H1 (cell line): ENCODE data around the gene CHI3L2. TPM values are rescaled to one million over a fixed set of nuclear protein-coding genes. Genes with fewer than 3 reads are reported as not detected.

ENCODE experiments used
- CTCF ChIA-PET: fragments of 300-600 bp; sonication (Branson Sonifier 250); formaldehyde crosslinking; loops from one replicate; lab custom pipeline; 2021; ENCODE audit not compliant: partially characterized antibody; lab: Charles Lee
- POLR2A ChIA-PET: fragments of 300-600 bp; sonication (Branson Sonifier 250); formaldehyde crosslinking; loops from one replicate; lab custom pipeline; 2021; ENCODE audit warnings: inconsistent platforms; ENCODE audit not compliant: partially characterized antibody; lab: Charles Lee
- DNase-seq, 2 experiments: peaks; one replicate each; pipeline versions ENCODE4 v3.0.0 to v3.0.0-alpha.2; 2010 to 2022; ENCODE audit warnings: low spot score in 2 of 2, low read depth in 1 of 2, mixed read lengths in 1 of 2
- FAIRE-seq: peaks from 2 replicates; lab custom pipeline; 2011; peaks lifted over from hg19 to GRCh38; lab: Jason Lieb, UNC
- H2AFZ ChIP-seq: 2 replicates; pipeline ENCODE4 v1.8.1; 2012; ENCODE audit warnings: low read length, inconsistent platforms
- H2AK5ac ChIP-seq: 2 replicates; pipeline ENCODE4 v1.6.1; 2013; ENCODE audit warnings: low read depth, low read length
- H2BK120ac ChIP-seq: replicated peaks from 2 replicates; pipeline ENCODE3; 2013; ENCODE audit warnings: low read depth, low read length, inconsistent platforms
- H2BK12ac ChIP-seq: 2 replicates; pipeline ENCODE4 v1.6.1; 2013; ENCODE audit warnings: low read depth, low read length
- H2BK15ac ChIP-seq: 2 replicates; pipeline ENCODE4 v1.6.1; 2013; ENCODE audit warnings: low read length
- H2BK20ac ChIP-seq: 2 replicates; pipeline ENCODE4 v1.6.1; 2013; ENCODE audit warnings: low read length
- H2BK5ac ChIP-seq: 2 replicates; pipeline ENCODE4 v1.6.1; 2013; ENCODE audit warnings: low read depth, low read length
- H3K14ac ChIP-seq: 2 replicates; pipeline ENCODE4 v1.6.1; 2013; ENCODE audit warnings: inconsistent platforms; ENCODE audit not compliant: insufficient read length
- H3K18ac ChIP-seq: 2 replicates; pipeline ENCODE4 v1.6.1; 2013; ENCODE audit warnings: low read length; ENCODE audit errors: extremely low read depth
- H3K23ac ChIP-seq: 2 replicates; pipeline ENCODE4 v1.6.1; 2013; ENCODE audit warnings: inconsistent platforms; ENCODE audit not compliant: insufficient read length
- H3K23me2 ChIP-seq: 2 replicates; pipeline ENCODE4 v1.6.1; 2013; ENCODE audit warnings: low read depth, low read length
- H3K27ac ChIP-seq: 2 replicates; pipeline ENCODE4 v1.6.1; 2011; ENCODE audit warnings: low read depth, low read length, inconsistent platforms
- H3K27me3 ChIP-seq, 4 experiments: replicated peaks in 1 of 4; 1 replicate in 1 of 4; 2 replicates in 3 of 4; pipeline versions ENCODE4 v1.6.1 to v1.8.1; 2011 to 2013; ENCODE audit warnings: low read length in 3 of 4, mild to moderate bottlenecking in 3 of 4, inconsistent platforms in 2 of 4, mixed read lengths in 2 of 4, moderate library complexity in 1 of 4; ENCODE audit not compliant: control insufficient read depth in 3 of 4, insufficient read depth in 3 of 4; ENCODE audit errors: extremely low read depth in 1 of 4
- H3K36me3 ChIP-seq, 4 experiments: 2 replicates each; pipeline versions ENCODE4 v1.6.1 to v1.8.1; 2011 to 2013; ENCODE audit warnings: mild to moderate bottlenecking in 4 of 4, low read length in 3 of 4, moderate library complexity in 2 of 4, control low read depth in 1 of 4, inconsistent platforms in 1 of 4; ENCODE audit not compliant: insufficient read depth in 4 of 4, control insufficient read depth in 2 of 4
- H3K4ac ChIP-seq: replicated peaks from 2 replicates; pipeline ENCODE3; 2013; ENCODE audit warnings: low read length, low read depth, mixed read lengths, inconsistent platforms; ENCODE audit not compliant: insufficient read length
- H3K4me1 ChIP-seq, 4 experiments: replicated peaks in 1 of 4; 1 replicate in 1 of 4; 2 replicates in 3 of 4; pipeline versions ENCODE4 v1.6.1 to v1.8.1; 2011 to 2013; ENCODE audit warnings: low read length in 3 of 4, inconsistent platforms in 2 of 4, mixed read lengths in 1 of 4; ENCODE audit not compliant: insufficient read depth in 4 of 4, control insufficient read depth in 3 of 4
- H3K4me2 ChIP-seq, 2 experiments: 2 replicates each; pipeline versions ENCODE4 v1.6.1 to v1.8.1; 2011 to 2013; ENCODE audit warnings: low read depth in 2 of 2, low read length in 2 of 2, control low read depth in 1 of 2, inconsistent platforms in 1 of 2, mild to moderate bottlenecking in 1 of 2; ENCODE audit not compliant: insufficient read depth in 1 of 2
- H3K4me3 ChIP-seq, 4 experiments: fragments of 200-600, 300-600 bp in 1 of 4; sonication (generic), shearing (Covaris generic), sonication (Bioruptor Twin) in 1 of 4; 2 replicates each; pipeline versions ENCODE4 v1.5.1 to v1.8.1; 2011 to 2016; ENCODE audit warnings: low read length in 4 of 4, low read depth in 3 of 4, control low read depth in 2 of 4, inconsistent platforms in 2 of 4, mild to moderate bottlenecking in 2 of 4, mixed read lengths in 1 of 4, moderate library complexity in 1 of 4; ENCODE audit not compliant: insufficient read depth in 2 of 4; ENCODE audit errors: extremely low read depth in 1 of 4
- H3K56ac ChIP-seq: replicated peaks from 2 replicates; pipeline ENCODE3; 2013; ENCODE audit warnings: low read depth, mild to moderate bottlenecking, mixed read lengths, low read length, inconsistent platforms; ENCODE audit not compliant: insufficient read length
- H3K79me1 ChIP-seq: 2 replicates; pipeline ENCODE4 v1.6.1; 2013; ENCODE audit warnings: low read depth, low read length, control low read depth
- H3K79me2 ChIP-seq, 2 experiments: 2 replicates each; pipeline versions ENCODE4 v1.6.1 to v1.8.1; 2012 to 2013; ENCODE audit warnings: low read length in 2 of 2, mild to moderate bottlenecking in 2 of 2, inconsistent platforms in 1 of 2; ENCODE audit not compliant: insufficient read depth in 2 of 2, control insufficient read depth in 1 of 2
- H3K9ac ChIP-seq, 4 experiments: replicated peaks in 1 of 4; 1 replicate in 1 of 4; 2 replicates in 3 of 4; pipeline versions ENCODE4 v1.6.1 to v1.8.1; 2011 to 2013; ENCODE audit warnings: low read depth in 3 of 4, low read length in 3 of 4, control low read depth in 2 of 4, mild to moderate bottlenecking in 2 of 4, moderate library complexity in 2 of 4, inconsistent platforms in 1 of 4; ENCODE audit errors: extremely low read depth in 1 of 4
- H3K9me3 ChIP-seq, 2 experiments: 2 replicates each; pipeline versions ENCODE4 v1.6.1 to v1.8.1; 2012 to 2013; ENCODE audit warnings: mild to moderate bottlenecking in 2 of 2, moderate library complexity in 2 of 2, control low read depth in 1 of 2, inconsistent platforms in 1 of 2, low read depth in 1 of 2, low read length in 1 of 2, mixed read lengths in 1 of 2; ENCODE audit not compliant: insufficient read depth in 2 of 2
- H4K20me1 ChIP-seq, 2 experiments: replicated peaks in 1 of 2; 2 replicates each; pipeline versions ENCODE3 to v1.8.1; 2011 to 2013; ENCODE audit warnings: inconsistent platforms in 2 of 2, low read length in 2 of 2, mild to moderate bottlenecking in 1 of 2; ENCODE audit not compliant: insufficient read depth in 2 of 2, control insufficient read depth in 1 of 2
- H4K5ac ChIP-seq: 2 replicates; pipeline ENCODE4 v1.6.1; 2013; ENCODE audit warnings: low read length, low read depth, mixed read lengths, inconsistent platforms; ENCODE audit not compliant: insufficient read length
- H4K8ac ChIP-seq: 2 replicates; pipeline ENCODE4 v1.8.0; 2013; ENCODE audit warnings: mild to moderate bottlenecking, moderate library complexity, low read length, inconsistent platforms; ENCODE audit not compliant: insufficient read depth; ENCODE audit errors: extremely low read depth
- H4K91ac ChIP-seq: replicated peaks from 2 replicates; pipeline ENCODE3; 2013; ENCODE audit warnings: low read length, mixed read lengths, inconsistent platforms; ENCODE audit not compliant: insufficient read length
- TBP ChIP-seq: IDR thresholded peaks from 2 replicates; pipeline ENCODE4 v1.6.1; 2011; ENCODE audit warnings: low read depth, low read length, improper control_type of control experiment
- YY1 ChIP-seq: IDR thresholded peaks from 2 replicates; pipeline ENCODE4 v1.6.1; 2011; ENCODE audit warnings: low read depth, mild to moderate bottlenecking, low read length
- WGBS, 2 experiments: shearing (Covaris generic) in 1 of 2; methylation state at CpG; one replicate each; pipeline versions ENCODE4 v1.1.6 to v1.1.7; 2013 to 2015; ENCODE audit warnings: low lambda C conversion rate in 2 of 2, mixed read lengths in 2 of 2, inconsistent platforms in 1 of 2, low coverage in 1 of 2, missing lambda C conversion rate in 1 of 2; ENCODE audit not compliant: insufficient replicate concordance in 2 of 2, insufficient coverage in 1 of 2, insufficient read length in 1 of 2; ENCODE audit errors: extremely low coverage in 1 of 2, missing lambda C conversion rate in 1 of 2; 5-methylcytosine and 5-hydroxymethylcytosine counted together
- polyA plus RNA-seq, 7 experiments: library from polyadenylated mRNA; depleted of rRNA in 3 of 7; stranded (reverse) in 5 of 7; unstranded in 2 of 7; fragments of >200 nt in 5 of 7; fragments of 200-250 nt in 2 of 7; gene quantifications; 1 replicate in 5 of 7; 2 replicates in 1 of 7; 4 replicates in 1 of 7; pipeline versions ENCODE4 v1.2.1 to v1.2.3, GENCODE V29; 2011 to 2013; ENCODE audit warnings: missing spikeins in 2 of 7, mixed read lengths in 2 of 7
- total RNA-seq: library from RNA; stranded (reverse); fragmentation: NEBNext Ultra II Directional; extraction: Animal tissue kit (Norgen Biotek cat#: 25700); gene quantifications from 2 replicates; pipeline ENCODE4 v1.2.1, GENCODE V29; 2021
- TF ChIP-seq, protein P1 (sequence below): IDR thresholded peaks from 2 replicates; pipeline ENCODE4 v1.6.1; 2012; ENCODE audit warnings: inconsistent platforms

Gene CHI3L2
- total and polyA plus RNA-seq, 2 of the 8 experiments (the other 6 are each of a cell fraction or from before 2014, with no cell fraction given) = not detected

DNA sequence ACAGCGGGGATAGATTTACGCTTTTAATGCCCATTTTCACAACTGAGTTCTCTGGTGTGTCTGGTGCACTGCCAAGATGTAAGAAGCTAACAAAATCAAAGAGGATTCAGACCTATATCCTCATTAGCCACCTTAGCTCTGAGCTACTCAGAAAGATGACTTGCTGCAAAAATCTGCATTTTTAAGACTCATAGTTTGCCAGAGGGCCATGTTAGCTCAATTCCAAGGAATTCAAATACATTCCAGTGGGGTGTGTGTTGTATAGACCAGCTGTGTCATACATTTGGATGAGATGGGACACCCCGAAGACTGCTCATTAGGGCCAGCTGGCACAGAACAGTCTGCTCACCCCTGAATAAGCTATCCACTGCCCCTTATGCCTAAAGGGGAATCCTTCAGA lies 36.0 kb upstream of the CHI3L2 start:
- no peak overlapping the region for H2BK120ac ChIP-seq
- no peak overlapping the region for H2AK5ac ChIP-seq
- no peaks in the 10 kb centered on the region for H4K20me1 ChIP-seq
- no peak overlapping the region for H2BK12ac ChIP-seq
- H3K9me3 ChIP-seq = no peaks in the 10 kb centered on the region
- WGBS, 2 experiments = 77% methylated on average over 3 of the region's 3 CpGs; no CpG with 5 or more reads in 1 of the 2 experiments
- no peak overlapping the region for H2BK15ac ChIP-seq
- H3K14ac ChIP-seq = no peak overlapping the region
- H3K79me1 ChIP-seq = no peaks in the 10 kb centered on the region
- no peak overlapping the region for H2AFZ ChIP-seq
- H2BK5ac ChIP-seq = no peak overlapping the region
- H2BK20ac ChIP-seq = no peak overlapping the region
- FAIRE-seq (no peak), DNase-seq (no peak)
- H3K4me3 ChIP-seq = no peak overlapping the region
- H3K4me1 ChIP-seq = no peaks in the 10 kb centered on the region
- H3K18ac ChIP-seq = no peak overlapping the region
- TF ChIP-seq, protein P1, sequence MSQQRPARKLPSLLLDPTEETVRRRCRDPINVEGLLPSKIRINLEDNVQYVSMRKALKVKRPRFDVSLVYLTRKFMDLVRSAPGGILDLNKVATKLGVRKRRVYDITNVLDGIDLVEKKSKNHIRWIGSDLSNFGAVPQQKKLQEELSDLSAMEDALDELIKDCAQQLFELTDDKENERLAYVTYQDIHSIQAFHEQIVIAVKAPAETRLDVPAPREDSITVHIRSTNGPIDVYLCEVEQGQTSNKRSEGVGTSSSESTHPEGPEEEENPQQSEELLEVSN = no peak
- TF ChIP-seq TBP (no peak), YY1 (no peak)
- H3K23me2 ChIP-seq = no peaks in the 10 kb centered on the region
- H4K5ac ChIP-seq = no peak overlapping the region
- H3K56ac ChIP-seq = no peak overlapping the region
- H4K91ac ChIP-seq = no peak overlapping the region
- H4K8ac ChIP-seq = no peak overlapping the region
- ChIA-PET POLR2A (interaction anchor here (0.7 to 1.8 kb wide), 5 partner anchors 13 to 52 kb away, joined by 3 to 4 read pairs (median 3); no protein-coding TSS in a partner anchor), CTCF (interaction anchor here (0.9 to 1.7 kb wide), 4 partner anchors 9 to 208 kb away, joined by 3 to 5 read pairs (median 4); partner anchors contain the start of genes CHI3L2 and DENND2D)
- H3K27me3 ChIP-seq = peaks cover 0 to 1% (median 0%) of the 10 kb centered on the region in 4 experiments; a peak in 1 of 7 replicates
- H3K36me3 ChIP-seq = peaks cover 0 to 8% (median 4%) of the 10 kb centered on the region in 4 experiments; a peak in 5 of 8 replicates
- no peak overlapping the region for H3K23ac ChIP-seq
- no peak overlapping the region for H3K27ac ChIP-seq
- no peak overlapping the region for H3K4me2 ChIP-seq
- no peaks in the 10 kb centered on the region for H3K79me2 ChIP-seq
- no peak overlapping the region for H3K4ac ChIP-seq
- H3K9ac ChIP-seq = no peak overlapping the region
